Measurements from ENCODE around the gene PEPD.

PEPD gene

GRCh38 chr19:33456076-33456844 is 65.3 kb downstream of the PEPD start:
- Histone ChIP-seq H3K79me2 (ENCODE audit: insufficient read depth, low read length) (no peaks in the 10 kb centered on the region), H3K27me3 (ENCODE audit: insufficient read depth, low read length, poor library complexity, severe bottlenecking) (no peaks in the 10 kb centered on the region), H3F3A (ENCODE audit: low read depth) (no peaks in the 10 kb centered on the region), H3K4me3 (ENCODE audit: low read length, poor library complexity, severe bottlenecking) (no peak overlapping the region), H3K4me1 (ENCODE audit: insufficient read depth, low read length, poor library complexity, severe bottlenecking) (peaks cover 19% of the 10 kb centered on the region), H3K9me3 (ENCODE audit: insufficient read depth, low read depth, low read length) (no peaks in the 10 kb centered on the region), H4K20me1 (ENCODE audit: insufficient read depth, low read length, poor library complexity, severe bottlenecking) (no peaks in the 10 kb centered on the region), H3K4me2 (ENCODE audit: low read depth, low read length, poor library complexity, severe bottlenecking) (no peak overlapping the region), H3K9ac (ENCODE audit: low read depth, low read length, poor library complexity, severe bottlenecking) (no peak overlapping the region), H3K36me3 (ENCODE audit: insufficient read depth, low read length) (no peaks in the 10 kb centered on the region), H2AFZ (ENCODE audit: low read length) (no peak overlapping the region), H3K9me2 (replicated peaks; ENCODE audit: low read depth, low read length) (no peaks in the 10 kb centered on the region)
- TF ChIP-seq EZH2phosphoT487 (IDR thresholded peaks at IDR 0.05; ENCODE audit: borderline replicate concordance) (no peak), CTCF (conservative IDR thresholded peaks at IDR 0.05; ENCODE audit: low read length) (no peak)

GRCh38 chr19:33453265-33453664 is 68.3 kb downstream of the PEPD start:
- no peaks in the 10 kb centered on the region for H3K9me3 ChIP-seq (ENCODE audit: insufficient read depth, low read depth, low read length)
- no peaks in the 10 kb centered on the region for H3F3A ChIP-seq (ENCODE audit: low read depth)
- no peaks in the 10 kb centered on the region for H4K20me1 ChIP-seq (ENCODE audit: insufficient read depth, low read length, poor library complexity, severe bottlenecking)
- no peaks in the 10 kb centered on the region for H3K36me3 ChIP-seq (ENCODE audit: insufficient read depth, low read length)
- H3K4me1 ChIP-seq (ENCODE audit: insufficient read depth, low read length, poor library complexity, severe bottlenecking), result peaks cover 11% of the 10 kb centered on the region
- H3K4me3 ChIP-seq (ENCODE audit: low read length, poor library complexity, severe bottlenecking), result no peak overlapping the region
- H3K9me2 ChIP-seq (replicated peaks; ENCODE audit: low read depth, low read length), result no peaks in the 10 kb centered on the region
- no peak overlapping the region for H3K4me2 ChIP-seq (ENCODE audit: low read depth, low read length, poor library complexity, severe bottlenecking)
- H3K79me2 ChIP-seq (ENCODE audit: insufficient read depth, low read length), result no peaks in the 10 kb centered on the region
- no peak overlapping the region for H3K9ac ChIP-seq (ENCODE audit: low read depth, low read length, poor library complexity, severe bottlenecking)
- no peak overlapping the region for H2AFZ ChIP-seq (ENCODE audit: low read length)
- H3K27me3 ChIP-seq (ENCODE audit: insufficient read depth, low read length, poor library complexity, severe bottlenecking), result no peaks in the 10 kb centered on the region
- TF ChIP-seq EZH2phosphoT487 (IDR thresholded peaks at IDR 0.05; ENCODE audit: borderline replicate concordance), result no peak
- no peak for TF ChIP-seq CTCF (conservative IDR thresholded peaks at IDR 0.05; ENCODE audit: low read length)

GRCh38 chr19:33450689-33451088 is 70.9 kb downstream of the PEPD start:
- TF ChIP-seq EZH2phosphoT487 (IDR thresholded peaks at IDR 0.05; ENCODE audit: borderline replicate concordance), result no peak
- TF ChIP-seq CTCF (conservative IDR thresholded peaks at IDR 0.05; ENCODE audit: low read length), result no peak
- Histone ChIP-seq H3K4me2 (ENCODE audit: low read depth, low read length, poor library complexity, severe bottlenecking) (no peak overlapping the region), H3K4me3 (ENCODE audit: low read length, poor library complexity, severe bottlenecking) (no peak overlapping the region), H4K20me1 (ENCODE audit: insufficient read depth, low read length, poor library complexity, severe bottlenecking) (no peaks in the 10 kb centered on the region), H3K9me3 (ENCODE audit: insufficient read depth, low read depth, low read length) (no peaks in the 10 kb centered on the region), H3K9me2 (replicated peaks; ENCODE audit: low read depth, low read length) (no peaks in the 10 kb centered on the region), H3K79me2 (ENCODE audit: insufficient read depth, low read length) (no peaks in the 10 kb centered on the region), H3F3A (ENCODE audit: low read depth) (no peaks in the 10 kb centered on the region), H3K36me3 (ENCODE audit: insufficient read depth, low read length) (no peaks in the 10 kb centered on the region), H2AFZ (ENCODE audit: low read length) (no peak overlapping the region), H3K27me3 (ENCODE audit: insufficient read depth, low read length, poor library complexity, severe bottlenecking) (no peaks in the 10 kb centered on the region), H3K4me1 (ENCODE audit: insufficient read depth, low read length, poor library complexity, severe bottlenecking) (peaks cover 20% of the 10 kb centered on the region), H3K9ac (ENCODE audit: low read depth, low read length, poor library complexity, severe bottlenecking) (no peak overlapping the region)
